Kidney epithelial cell (primary cell): ENCODE measurements around the gene CGB5. TPM values are rescaled to one million over a fixed set of nuclear protein-coding genes. Genes with fewer than 3 reads are reported as not detected.

Experiments
- DNase-seq: peaks from one replicate; pipeline ENCODE4 v3.0.0-alpha.2; 2010; ENCODE audit warnings: low read depth
- H3K27me3 ChIP-seq: 2 replicates; pipeline ENCODE4 v1.6.0; 2011; ENCODE audit warnings: low read length; ENCODE audit not compliant: control insufficient read depth, insufficient read depth
- H3K36me3 ChIP-seq: 2 replicates; pipeline ENCODE4 v1.5.1; 2011; ENCODE audit warnings: low read length; ENCODE audit not compliant: control insufficient read depth, insufficient read depth
- H3K4me3 ChIP-seq: 2 replicates; pipeline ENCODE4 v1.5.1; 2011; ENCODE audit warnings: low read depth, mild to moderate bottlenecking, control low read depth, low read length
- CTCF ChIP-seq: IDR thresholded peaks from 2 replicates; pipeline ENCODE4 v1.5.1; 2011; ENCODE audit warnings: mild to moderate bottlenecking, moderate library complexity, low read length, control low read depth, inconsistent platforms; ENCODE audit not compliant: insufficient read depth, poor library complexity, severe bottlenecking
- total RNA-seq: library from RNA; depleted of rRNA; stranded (reverse); fragments of >200 nt; gene quantifications from 2 replicates; pipeline ENCODE4 v1.2.3, GENCODE V29; 2015

Gene CGB5
- total RNA-seq, 1 donor from 2014 or later = not detected

- H3K27me3 ChIP-seq = peaks cover 14% of the 10 kb centered on the region
- TF ChIP-seq CTCF = no peak
- no peak overlapping the region for H3K4me3 ChIP-seq
- H3K36me3 ChIP-seq = no peaks in the 10 kb centered on the region
- DNase-seq = no peak
Observed at GRCh38 chr19:49061445-49061844, 17.8 kb downstream of the CGB5 start.

GRCh38 chr19:49064029-49064629, 20.5 kb downstream of the CGB5 start:
- no peak for TF ChIP-seq CTCF
- H3K36me3 ChIP-seq = no peaks in the 10 kb centered on the region
- peak overlapping the region; percentile 7 for H3K4me3 ChIP-seq
- no peak for DNase-seq
- peaks cover 19% of the 10 kb centered on the region for H3K27me3 ChIP-seq

- no peak for DNase-seq
- no peak for TF ChIP-seq CTCF
- no peaks in the 10 kb centered on the region for H3K36me3 ChIP-seq
- peak within 1 kb of the TSS; percentile 11 for H3K4me3 ChIP-seq
- peaks cover 26% of the 10 kb centered on the region for H3K27me3 ChIP-seq
Observed at GRCh38 chr19:49064768-49065611, 21.3 kb downstream of the CGB5 start, which contains the start of gene NTF4. NTF4 (minus strand) TSS chr19:49064818; CDS start chr19:49061997, 2,821 bp downstream.

GRCh38 chr19:49065905-49066512, 22.4 kb downstream of the CGB5 start:
- Histone ChIP-seq H3K27me3 (peaks cover 32% of the 10 kb centered on the region), H3K36me3 (no peaks in the 10 kb centered on the region), H3K4me3 (no peak overlapping the region)
- TF ChIP-seq CTCF = no peak
- DNase-seq = no peak

- peaks cover 44% of the 10 kb centered on the region for H3K27me3 ChIP-seq
- H3K4me3 ChIP-seq = no peak overlapping the region
- no peak for DNase-seq
- H3K36me3 ChIP-seq = no peaks in the 10 kb centered on the region
- no peak for TF ChIP-seq CTCF
Observed at GRCh38 chr19:49067554-49067953, 23.9 kb downstream of the CGB5 start.
